Measurements from ENCODE around the gene PEX11B. TPM values are rescaled to one million over a fixed set of nuclear protein-coding genes. Genes with fewer than 3 reads are reported as not detected.

PEX11B gene
- total and polyA plus RNA-seq, 4 donors = 35.0 to 52.0 (median 44.6) TPM

DNA sequence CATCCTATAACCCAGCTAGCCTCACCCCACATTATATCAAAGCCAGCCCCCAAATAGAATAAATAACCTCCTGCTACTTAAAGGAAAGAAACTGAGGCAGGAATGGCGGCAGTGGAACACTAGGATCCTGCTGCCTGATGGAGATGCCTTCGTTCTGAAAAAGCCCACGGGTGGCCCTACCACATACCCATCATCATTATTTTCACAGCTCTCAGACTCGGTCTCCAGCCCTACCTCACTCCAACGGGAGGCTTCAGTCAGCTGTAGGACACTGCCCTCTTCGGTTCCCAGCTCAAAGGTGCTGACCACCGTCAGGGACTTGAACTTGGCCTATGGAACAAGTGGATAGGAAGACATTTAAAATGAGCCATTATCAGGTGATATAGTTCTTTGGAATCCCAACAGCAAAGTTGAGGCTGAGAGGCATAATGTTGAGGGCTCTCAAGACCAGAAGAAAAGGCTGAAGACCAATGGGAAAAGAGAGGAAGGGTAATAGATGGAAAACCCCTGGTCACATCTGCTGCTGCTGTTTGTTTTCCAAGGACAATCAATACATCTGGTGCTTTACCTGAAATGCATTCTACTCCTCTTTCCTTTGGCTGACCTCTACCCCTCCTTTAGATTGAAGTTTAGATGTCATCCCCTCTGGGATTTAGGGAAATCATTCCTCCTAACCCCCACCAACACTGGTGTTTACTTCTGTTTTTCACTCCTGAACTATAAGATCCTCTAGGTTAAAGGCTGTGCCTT, 25.0 kb downstream of the PEX11B start:
- Histone ChIP-seq H3K4me3 (ENCODE audit: low read depth, low read length) (no peak overlapping the region), H3K4me1 (ENCODE audit: control insufficient read depth, insufficient read depth, low read length) (peaks cover 12% of the 10 kb centered on the region), H3K9me3 (ENCODE audit: control insufficient read depth, insufficient read depth, low read length) (no peaks in the 10 kb centered on the region), H3K36me3 (ENCODE audit: control insufficient read depth, insufficient read depth, low read length) (no peaks in the 10 kb centered on the region), H3K27me3 (ENCODE audit: control insufficient read depth, insufficient read depth, low read length) (no peaks in the 10 kb centered on the region), H3K27ac (ENCODE audit: low read depth, low read length) (peak overlapping the region; percentile 48)
- DNase-seq (ENCODE audit: low read depth in 4 of 6, low spot score in 6 of 6) = no peak
- WGBS (ENCODE audit: insufficient coverage) = 89% methylated on average over 4 of the region's 7 CpGs

GRCh38 chr1:145892486-145893087, 25.9 kb downstream of the PEX11B start:
- no peaks in the 10 kb centered on the region for H3K36me3 ChIP-seq (ENCODE audit: control insufficient read depth, insufficient read depth, low read length)
- DNase-seq (ENCODE audit: low read depth in 4 of 6, low spot score in 6 of 6) = peak in 2 of 6 donors; percentile 51 to 74
- 11% methylated on average over 1 of the region's 3 CpGs for WGBS (ENCODE audit: insufficient coverage)
- H3K4me1 ChIP-seq (ENCODE audit: control insufficient read depth, insufficient read depth, low read length) = peaks cover 12% of the 10 kb centered on the region
- H3K27ac ChIP-seq (ENCODE audit: low read depth, low read length) = peak overlapping the region; percentile 83
- no peaks in the 10 kb centered on the region for H3K9me3 ChIP-seq (ENCODE audit: control insufficient read depth, insufficient read depth, low read length)
- no peaks in the 10 kb centered on the region for H3K27me3 ChIP-seq (ENCODE audit: control insufficient read depth, insufficient read depth, low read length)
- no peak overlapping the region for H3K4me3 ChIP-seq (ENCODE audit: low read depth, low read length)

GRCh38 chr1:145891587-145892485, 26.7 kb downstream of the PEX11B start:
- Histone ChIP-seq H3K36me3 (ENCODE audit: control insufficient read depth, insufficient read depth, low read length) (no peaks in the 10 kb centered on the region), H3K27ac (ENCODE audit: low read depth, low read length) (peak overlapping the region; percentile 83), H3K9me3 (ENCODE audit: control insufficient read depth, insufficient read depth, low read length) (no peaks in the 10 kb centered on the region), H3K4me3 (ENCODE audit: low read depth, low read length) (peak overlapping the region; percentile 18), H3K4me1 (ENCODE audit: control insufficient read depth, insufficient read depth, low read length) (peaks cover 12% of the 10 kb centered on the region), H3K27me3 (ENCODE audit: control insufficient read depth, insufficient read depth, low read length) (no peaks in the 10 kb centered on the region)
- 0% methylated on average over 1 of the region's 6 CpGs for WGBS (ENCODE audit: insufficient coverage)
- peak in 5 of 6 donors; percentile 84 to 97 (median 86) for DNase-seq (ENCODE audit: low read depth in 4 of 6, low spot score in 6 of 6)

DNA sequence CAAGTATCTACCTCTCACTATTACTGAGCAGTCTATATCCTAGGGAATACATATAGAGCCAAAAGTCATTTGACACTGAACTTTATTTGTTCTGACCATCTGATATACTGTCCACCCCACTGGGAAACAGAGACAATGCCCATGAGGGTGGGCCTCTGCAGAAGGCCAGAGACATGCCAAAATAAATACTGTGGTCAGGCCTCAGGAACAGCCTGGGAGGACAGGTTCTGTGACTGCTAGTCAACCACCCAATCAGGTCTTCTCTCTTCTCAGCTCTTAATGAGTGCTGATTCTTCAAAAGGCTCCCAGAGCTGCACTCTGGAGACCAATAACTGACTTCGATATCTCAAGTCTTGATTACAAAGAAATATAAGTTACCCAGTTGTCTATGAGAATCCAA, 27.4 kb downstream of the PEX11B start:
- peak in 2 of 6 donors; percentile 27 to 38 for DNase-seq (ENCODE audit: low read depth in 4 of 6, low spot score in 6 of 6)
- peaks cover 12% of the 10 kb centered on the region for H3K4me1 ChIP-seq (ENCODE audit: control insufficient read depth, insufficient read depth, low read length)
- H3K4me3 ChIP-seq (ENCODE audit: low read depth, low read length) = no peak overlapping the region
- H3K36me3 ChIP-seq (ENCODE audit: control insufficient read depth, insufficient read depth, low read length) = no peaks in the 10 kb centered on the region
- no peaks in the 10 kb centered on the region for H3K9me3 ChIP-seq (ENCODE audit: control insufficient read depth, insufficient read depth, low read length)
- peak overlapping the region; percentile 83 for H3K27ac ChIP-seq (ENCODE audit: low read depth, low read length)
- no peaks in the 10 kb centered on the region for H3K27me3 ChIP-seq (ENCODE audit: control insufficient read depth, insufficient read depth, low read length)
- WGBS (ENCODE audit: insufficient coverage) = no CpG with 5 or more reads among the region's 1 CpG

- Histone ChIP-seq H3K27ac (ENCODE audit: low read depth, low read length) (no peak overlapping the region), H3K9me3 (ENCODE audit: control insufficient read depth, insufficient read depth, low read length) (no peaks in the 10 kb centered on the region), H3K27me3 (ENCODE audit: control insufficient read depth, insufficient read depth, low read length) (peaks cover 6% of the 10 kb centered on the region), H3K36me3 (ENCODE audit: control insufficient read depth, insufficient read depth, low read length) (no peaks in the 10 kb centered on the region), H3K4me1 (ENCODE audit: control insufficient read depth, insufficient read depth, low read length) (peaks cover 22% of the 10 kb centered on the region), H3K4me3 (ENCODE audit: low read depth, low read length) (no peak overlapping the region)
- WGBS (ENCODE audit: insufficient coverage) = 64% methylated on average over 3 of the region's 3 CpGs
- no peak for DNase-seq (ENCODE audit: low read depth in 4 of 6, low spot score in 6 of 6)
Observed at GRCh38 chr1:145889722-145890121, 28.8 kb downstream of the PEX11B start.

DNA sequence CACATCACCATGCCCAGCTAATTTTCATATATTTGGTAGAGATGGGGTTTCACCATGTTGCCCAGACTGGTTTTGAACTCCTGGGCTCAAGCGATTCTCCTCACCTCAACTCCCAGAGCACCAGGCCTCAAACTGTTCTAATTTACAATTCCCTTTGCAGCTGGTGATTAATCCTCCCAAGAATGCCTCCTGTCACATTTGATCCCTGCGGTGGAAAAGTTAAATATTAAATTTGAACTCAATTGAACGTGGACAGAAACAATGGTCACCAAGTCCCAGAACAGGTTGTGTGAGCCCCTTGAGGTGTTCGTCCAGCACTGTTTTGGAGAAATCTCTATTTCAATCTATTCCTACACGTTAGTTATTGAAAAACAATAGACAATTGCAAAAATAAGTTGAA, 30.9 kb downstream of the PEX11B start:
- H3K27ac ChIP-seq (ENCODE audit: low read depth, low read length) = no peak overlapping the region
- peaks cover 11% of the 10 kb centered on the region for H3K27me3 ChIP-seq (ENCODE audit: control insufficient read depth, insufficient read depth, low read length)
- no peaks in the 10 kb centered on the region for H3K9me3 ChIP-seq (ENCODE audit: control insufficient read depth, insufficient read depth, low read length)
- no peak for DNase-seq (ENCODE audit: low read depth in 4 of 6, low spot score in 6 of 6)
- no peak overlapping the region for H3K4me3 ChIP-seq (ENCODE audit: low read depth, low read length)
- no peaks in the 10 kb centered on the region for H3K36me3 ChIP-seq (ENCODE audit: control insufficient read depth, insufficient read depth, low read length)
- no CpG with 5 or more reads among the region's 5 CpGs for WGBS (ENCODE audit: insufficient coverage)
- H3K4me1 ChIP-seq (ENCODE audit: control insufficient read depth, insufficient read depth, low read length) = peaks cover 19% of the 10 kb centered on the region

DNA sequence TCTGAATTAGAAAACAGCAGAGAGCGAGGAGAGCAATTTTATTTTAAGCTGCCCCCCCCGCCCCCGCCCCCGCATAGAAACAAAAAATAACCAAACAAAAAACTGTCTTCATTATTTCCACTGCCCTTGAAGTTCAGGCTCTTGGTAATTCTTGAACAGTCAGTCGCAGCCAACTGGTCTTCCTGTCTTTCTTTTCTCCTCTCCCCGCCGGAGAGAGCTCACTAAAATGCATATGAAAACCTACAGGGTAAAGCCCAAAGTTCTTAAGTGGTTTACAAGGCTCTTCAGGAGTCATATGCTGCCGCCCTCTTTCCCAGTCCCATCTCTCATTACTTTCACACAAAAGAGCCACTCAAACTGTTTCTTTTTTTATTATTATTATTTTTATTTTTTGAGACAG, 31.7 kb downstream of the PEX11B start:
- whole genome bisulfite sequencing (ENCODE audit: insufficient coverage) = 36% methylated on average over 2 of the region's 8 CpGs

GRCh38 chr1:145886390-145886789, 32.1 kb downstream of the PEX11B start:
- Histone ChIP-seq H3K27ac (ENCODE audit: low read depth, low read length) (no peak overlapping the region), H3K4me1 (ENCODE audit: control insufficient read depth, insufficient read depth, low read length) (peaks cover 10% of the 10 kb centered on the region), H3K9me3 (ENCODE audit: control insufficient read depth, insufficient read depth, low read length) (no peaks in the 10 kb centered on the region), H3K4me3 (ENCODE audit: low read depth, low read length) (no peak overlapping the region), H3K27me3 (ENCODE audit: control insufficient read depth, insufficient read depth, low read length) (peaks cover 11% of the 10 kb centered on the region), H3K36me3 (ENCODE audit: control insufficient read depth, insufficient read depth, low read length) (no peaks in the 10 kb centered on the region)
- 40% methylated on average over 8 of the region's 11 CpGs for WGBS (ENCODE audit: insufficient coverage)
- no peak for DNase-seq (ENCODE audit: low read depth in 4 of 6, low spot score in 6 of 6)

More for the DNA sequence above, 31.7 kb downstream of the PEX11B start:
- H3K27me3 ChIP-seq (ENCODE audit: control insufficient read depth, insufficient read depth, low read length) = peaks cover 11% of the 10 kb centered on the region
- H3K4me1 ChIP-seq (ENCODE audit: control insufficient read depth, insufficient read depth, low read length) = peaks cover 11% of the 10 kb centered on the region
- H3K27ac ChIP-seq (ENCODE audit: low read depth, low read length) = no peak overlapping the region
- no peaks in the 10 kb centered on the region for H3K9me3 ChIP-seq (ENCODE audit: control insufficient read depth, insufficient read depth, low read length)
- no peak for DNase-seq (ENCODE audit: low read depth in 4 of 6, low spot score in 6 of 6)
- H3K4me3 ChIP-seq (ENCODE audit: low read depth, low read length) = no peak overlapping the region
- H3K36me3 ChIP-seq (ENCODE audit: control insufficient read depth, insufficient read depth, low read length) = no peaks in the 10 kb centered on the region

DNA sequence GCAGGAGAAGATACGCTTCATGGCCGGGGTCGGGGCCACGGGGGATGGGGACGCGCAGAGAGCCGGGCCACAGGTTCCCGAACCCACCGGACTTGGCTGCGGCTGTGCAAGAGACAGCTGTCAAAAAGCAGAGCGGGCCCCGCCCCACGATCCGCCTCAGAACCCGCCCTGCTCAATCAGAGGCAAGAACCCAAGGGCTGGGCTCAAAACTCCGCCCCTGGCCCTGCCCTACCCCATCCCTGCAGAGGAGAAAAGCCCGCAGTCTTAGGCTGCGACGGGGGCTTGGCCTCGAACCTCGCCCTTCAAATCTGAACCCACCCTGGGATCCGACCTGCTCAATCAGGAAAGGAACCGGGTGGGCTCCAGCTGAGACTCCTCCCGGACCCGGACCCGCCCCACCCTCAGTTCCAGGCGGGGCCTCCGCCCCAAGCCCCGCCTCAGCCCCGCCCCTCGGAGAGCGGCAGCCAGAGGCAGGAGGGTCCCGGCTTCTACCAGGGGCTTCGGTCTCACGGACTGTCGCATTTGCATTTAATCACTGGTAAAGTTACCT, 32.7 kb downstream of the PEX11B start, which contains the start of gene ANKRD35:
Gene ANKRD35 (minus strand): TSS at position 129 of the 550 bp plus-strand sequence. CDS start 108 bp downstream, at position 21.
- H3K4me1 ChIP-seq (ENCODE audit: control insufficient read depth, insufficient read depth, low read length) = peaks cover 10% of the 10 kb centered on the region
- peak in 4 of 6 donors; percentile 65 to 92 (median 80) for DNase-seq (ENCODE audit: low read depth in 4 of 6, low spot score in 6 of 6)
- H3K36me3 ChIP-seq (ENCODE audit: control insufficient read depth, insufficient read depth, low read length) = no peaks in the 10 kb centered on the region
- H3K27me3 ChIP-seq (ENCODE audit: control insufficient read depth, insufficient read depth, low read length) = peaks cover 11% of the 10 kb centered on the region
- no peaks in the 10 kb centered on the region for H3K9me3 ChIP-seq (ENCODE audit: control insufficient read depth, insufficient read depth, low read length)
- under 1% methylated on average over 29 of the region's 36 CpGs for WGBS (ENCODE audit: insufficient coverage)
- H3K27ac ChIP-seq (ENCODE audit: low read depth, low read length) = no peak within 1 kb of the TSS
- H3K4me3 ChIP-seq (ENCODE audit: low read depth, low read length) = peak within 1 kb of the TSS; percentile 66

All from spinal cord (tissue), 10 donors.